Muscle of leg (tissue), 11 donors: ENCODE data around the gene GFPT2. TPM values are rescaled to one million over a fixed set of nuclear protein-coding genes. Genes with fewer than 3 reads are reported as not detected.
A peak's percentile ranks its signal among the peaks of the same experiment; 100 is the strongest.

Experiments
- DNase-seq: peaks from one replicate; pipeline ENCODE4 v3.0.0; 2013
- H3K27ac ChIP-seq: one replicate; pipeline ENCODE4 v1.5.1; 2013; ENCODE audit warnings: mild to moderate bottlenecking, low read length, control low read depth
- H3K27me3 ChIP-seq: one replicate; pipeline ENCODE4 v1.6.1; 2013; ENCODE audit warnings: low read length; ENCODE audit not compliant: control insufficient read depth, insufficient read depth
- H3K36me3 ChIP-seq: one replicate; pipeline ENCODE4 v1.6.1; 2013; ENCODE audit warnings: low read length; ENCODE audit not compliant: control insufficient read depth, insufficient read depth
- H3K4me1 ChIP-seq: one replicate; pipeline ENCODE4 v1.6.1; 2013; ENCODE audit warnings: low read length; ENCODE audit not compliant: control insufficient read depth, insufficient read depth
- H3K4me3 ChIP-seq: one replicate; pipeline ENCODE4 v1.5.1; 2013; ENCODE audit warnings: low read length, control low read depth
- H3K9me3 ChIP-seq: replicated peaks from 2 replicates; pipeline ENCODE4 v1.6.1; 2013; ENCODE audit warnings: low read depth, low read length; ENCODE audit not compliant: control insufficient read depth
- WGBS: methylation state at CpG from one replicate; pipeline ENCODE4 v1.1.5; 2013; ENCODE audit warnings: missing lambda C conversion rate; ENCODE audit not compliant: insufficient coverage; 5-methylcytosine and 5-hydroxymethylcytosine counted together
- polyA plus RNA-seq, 8 donors: library from polyadenylated mRNA; unstranded; fragments of 120-200 nt; gene quantifications; one replicate each; pipeline versions ENCODE4 v1.2.1 to v1.2.3, GENCODE V29; 2013; ENCODE audit warnings: inconsistent platforms in 1 of 8, low replicate concordance in 1 of 8; ENCODE audit not compliant: insufficient read length in 8 of 8, insufficient read depth in 1 of 8
- total RNA-seq: library from RNA; stranded (reverse); fragments of 120-200 nt; gene quantifications from one replicate; pipeline ENCODE4 v1.2.4, GENCODE V29; 2013

Gene GFPT2
- total and polyA plus RNA-seq, 9 donors: 7.0 to 12.2 (median 10.4) TPM

DNA sequence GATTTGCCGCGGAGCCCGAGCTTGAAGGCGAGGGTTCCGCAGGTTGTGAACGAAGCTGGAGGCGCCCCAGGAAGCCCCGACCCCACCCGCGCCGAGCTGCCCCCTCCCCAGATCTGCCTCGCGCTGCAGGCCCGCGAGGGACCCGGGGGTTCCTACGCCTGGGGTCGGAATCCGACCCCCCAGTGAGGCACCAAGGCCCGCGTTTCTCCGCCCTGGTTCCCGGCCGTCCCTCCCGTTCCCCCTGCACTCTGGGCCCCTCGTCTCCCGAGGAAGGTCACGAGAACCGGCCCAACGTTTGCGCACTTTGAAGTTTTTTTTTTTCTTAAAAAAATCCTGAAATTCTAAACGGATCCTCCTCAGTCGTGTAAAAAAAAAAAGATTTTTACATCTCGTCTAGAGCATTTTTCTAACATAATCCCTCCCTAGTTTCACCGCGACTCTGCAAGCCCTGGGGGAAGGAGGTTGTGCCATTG lies 880 bp upstream of the GFPT2 start:
- peaks cover 43% of the 10 kb centered on the region for H3K27me3 ChIP-seq
- under 1% methylated on average over 31 of the region's 36 CpGs for WGBS
- H3K4me3 ChIP-seq: peak overlapping the region; percentile 64
- H3K9me3 ChIP-seq: no peaks in the 10 kb centered on the region
- peak; percentile 60 for DNase-seq
- peaks cover 30% of the 10 kb centered on the region for H3K4me1 ChIP-seq
- peaks cover 2% of the 10 kb centered on the region for H3K36me3 ChIP-seq
- H3K27ac ChIP-seq: no peak overlapping the region

DNA sequence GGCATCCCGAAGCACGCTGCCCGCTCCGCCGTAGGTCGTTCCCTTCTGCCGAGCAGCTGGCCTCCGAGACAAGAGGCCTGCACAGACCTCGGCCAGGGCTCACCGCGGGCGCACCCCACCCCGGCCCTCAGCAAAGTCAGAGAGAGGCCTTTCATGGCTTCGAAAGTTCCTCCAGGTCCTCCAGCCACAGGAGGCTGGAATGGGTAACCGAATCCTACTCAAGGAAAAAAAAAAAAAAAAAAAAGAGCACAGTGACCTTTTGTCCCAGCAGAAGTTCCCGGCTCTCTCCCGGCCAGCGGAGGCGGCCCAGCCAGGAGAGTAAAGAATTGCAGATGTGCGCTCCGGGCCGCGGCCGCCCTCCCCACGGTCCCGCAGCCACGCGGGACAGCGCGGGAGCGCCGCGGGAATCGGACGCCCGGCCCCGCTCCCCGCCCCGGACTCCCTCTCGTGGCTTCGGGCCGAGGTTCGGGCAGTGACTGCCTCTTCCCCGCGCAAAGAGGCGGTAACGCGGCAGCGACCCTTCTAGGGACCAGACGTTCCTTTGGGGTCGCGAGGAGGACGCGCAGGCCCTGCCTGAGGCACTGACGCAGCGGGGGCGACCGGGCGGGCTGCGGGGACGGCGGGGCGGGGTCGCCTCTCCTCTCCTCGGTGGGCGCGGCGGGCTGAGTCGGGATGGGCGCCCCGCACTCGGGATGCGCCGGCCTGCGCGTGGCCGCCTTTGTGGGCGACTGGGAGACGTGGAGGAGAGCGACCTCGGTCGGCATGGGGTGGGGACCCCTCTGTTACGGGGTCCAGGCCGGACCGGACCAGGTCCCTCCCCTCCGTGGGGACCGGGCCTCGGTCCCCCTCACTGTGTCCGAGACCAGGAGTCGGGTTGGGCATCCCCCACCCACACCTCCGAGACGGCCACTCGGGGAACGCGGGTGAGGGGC lies 754 bp downstream of the GFPT2 start:
- 2% methylated on average over 88 of the region's 95 CpGs for WGBS
- H3K27me3 ChIP-seq: peaks cover 43% of the 10 kb centered on the region
- peak; percentile 82 for DNase-seq
- peak overlapping the region; percentile 64 for H3K4me3 ChIP-seq
- H3K27ac ChIP-seq: peak overlapping the region; percentile 42
- peaks cover 2% of the 10 kb centered on the region for H3K36me3 ChIP-seq
- H3K4me1 ChIP-seq: peaks cover 38% of the 10 kb centered on the region
- H3K9me3 ChIP-seq: no peaks in the 10 kb centered on the region

DNA sequence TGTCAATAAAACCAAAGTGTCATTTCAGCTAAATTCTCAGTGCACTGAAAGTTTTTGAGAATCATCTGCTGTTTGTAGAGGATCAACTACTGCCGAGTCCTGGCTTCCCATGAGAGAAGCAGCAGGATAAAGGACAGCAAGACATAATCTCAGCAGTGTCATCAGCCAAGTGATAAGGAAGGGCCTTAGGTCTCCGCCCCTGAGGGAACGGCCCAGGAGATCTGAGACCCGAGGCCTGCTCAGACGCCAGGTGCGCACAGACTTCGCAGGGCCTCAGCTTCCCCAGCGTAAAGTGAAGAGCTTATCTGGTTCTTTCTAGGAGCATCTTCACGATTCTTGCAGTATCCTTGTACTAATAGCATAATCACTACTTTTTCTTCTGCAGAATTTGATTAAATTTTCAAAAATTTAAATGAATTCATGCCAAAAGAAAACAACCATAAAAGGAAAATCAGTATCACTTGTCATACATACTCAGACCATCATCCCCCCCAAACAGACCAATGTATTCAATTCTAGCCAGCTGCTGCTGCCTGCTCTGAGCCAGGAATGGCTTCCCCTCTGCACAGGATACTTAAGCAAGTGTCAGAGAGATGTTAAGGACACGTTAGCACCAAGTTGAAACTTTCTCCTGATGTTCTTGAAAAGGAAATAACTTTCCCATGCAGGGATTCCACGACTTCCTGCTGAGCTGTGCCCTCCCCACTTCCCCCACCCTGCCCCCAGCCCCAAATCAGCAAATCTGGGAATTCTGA lies 2.2 kb downstream of the GFPT2 start:
- peaks cover 2% of the 10 kb centered on the region for H3K36me3 ChIP-seq
- 40% methylated on average over 8 of the region's 11 CpGs for WGBS
- DNase-seq: no peak
- no peak overlapping the region for H3K4me3 ChIP-seq
- H3K27ac ChIP-seq: no peak overlapping the region
- no peaks in the 10 kb centered on the region for H3K9me3 ChIP-seq
- H3K4me1 ChIP-seq: peaks cover 44% of the 10 kb centered on the region
- peaks cover 39% of the 10 kb centered on the region for H3K27me3 ChIP-seq

DNA sequence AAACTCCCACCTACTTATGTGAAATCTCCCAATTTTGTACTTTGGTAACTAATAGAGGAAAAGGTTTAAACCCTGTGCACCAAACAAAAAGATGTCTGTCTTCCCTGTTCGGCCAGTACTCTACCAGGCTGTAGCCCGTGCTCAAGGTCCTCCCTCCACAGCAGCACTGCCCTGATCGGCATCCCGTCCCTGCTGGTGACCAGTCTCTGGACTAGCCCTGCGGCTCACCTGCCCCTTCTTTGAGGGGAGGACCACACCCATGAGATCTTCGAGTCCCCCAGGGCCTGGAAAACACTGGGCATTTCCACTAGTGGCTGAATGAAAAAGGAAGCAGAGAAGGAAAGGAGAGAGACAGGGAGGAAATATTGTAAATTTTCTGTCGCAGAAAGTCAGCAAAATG lies 2.8 kb downstream of the GFPT2 start:
- Histone ChIP-seq H3K4me1 (peaks cover 44% of the 10 kb centered on the region), H3K27ac (no peak overlapping the region), H3K4me3 (no peak overlapping the region), H3K27me3 (peaks cover 35% of the 10 kb centered on the region), H3K36me3 (peaks cover 2% of the 10 kb centered on the region), H3K9me3 (no peaks in the 10 kb centered on the region)
- 81% methylated on average over 7 of the region's 7 CpGs for WGBS
- DNase-seq: no peak

DNA sequence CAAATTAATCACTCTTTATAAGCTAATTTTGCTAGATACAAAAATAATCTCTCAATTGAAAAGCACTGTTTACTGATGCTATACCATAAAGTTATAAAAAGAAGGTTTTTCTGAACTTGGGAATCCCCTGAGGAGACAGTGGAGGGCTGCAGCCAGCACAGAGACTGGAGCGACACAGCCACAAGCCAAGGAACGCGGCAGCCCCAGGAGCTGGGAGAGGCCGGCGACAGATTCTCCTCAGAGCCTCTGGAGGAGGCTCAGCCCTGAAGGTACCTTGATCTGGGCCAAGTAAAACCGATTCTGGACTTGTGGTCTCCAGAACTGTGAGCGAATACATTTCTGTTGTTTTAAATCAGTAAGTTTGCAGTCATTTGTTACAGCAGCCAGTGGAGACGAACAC lies 3.7 kb downstream of the GFPT2 start:
- WGBS: 69% methylated on average over 8 of the region's 8 CpGs
- H3K27me3 ChIP-seq: peaks cover 26% of the 10 kb centered on the region

DNA sequence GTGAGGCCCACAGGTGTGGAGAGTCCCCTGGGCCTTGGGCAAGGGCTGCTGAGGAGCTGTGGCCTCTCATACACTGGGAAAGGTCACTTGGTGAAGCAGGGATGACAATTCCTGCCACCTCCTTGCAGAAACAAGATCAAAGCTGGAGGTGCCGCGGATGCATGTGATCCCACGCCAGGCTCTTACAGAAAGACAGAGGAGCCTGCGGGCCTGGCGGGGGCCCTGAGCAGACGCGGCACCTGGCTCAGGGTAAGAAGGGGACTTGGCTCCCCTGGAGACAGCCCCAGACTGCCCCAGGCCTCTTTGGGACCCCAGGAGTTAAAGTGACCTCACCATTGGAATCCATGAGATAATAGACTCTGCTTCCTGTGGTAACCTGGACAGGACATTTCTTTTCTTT lies 4.8 kb downstream of the GFPT2 start:
- DNase-seq: no peak
- Histone ChIP-seq H3K4me3 (no peak overlapping the region), H3K27ac (no peak overlapping the region), H3K27me3 (peaks cover 17% of the 10 kb centered on the region), H3K4me1 (peaks cover 44% of the 10 kb centered on the region), H3K9me3 (no peaks in the 10 kb centered on the region), H3K36me3 (peaks cover 2% of the 10 kb centered on the region)
- 74% methylated on average over 7 of the region's 7 CpGs for WGBS

More for the DNA sequence above, 3.7 kb downstream of the GFPT2 start:
- Histone ChIP-seq H3K36me3 (peaks cover 2% of the 10 kb centered on the region), H3K27ac (no peak overlapping the region), H3K4me1 (peaks cover 44% of the 10 kb centered on the region), H3K9me3 (no peaks in the 10 kb centered on the region), H3K4me3 (no peak overlapping the region)
- no peak for DNase-seq

DNA sequence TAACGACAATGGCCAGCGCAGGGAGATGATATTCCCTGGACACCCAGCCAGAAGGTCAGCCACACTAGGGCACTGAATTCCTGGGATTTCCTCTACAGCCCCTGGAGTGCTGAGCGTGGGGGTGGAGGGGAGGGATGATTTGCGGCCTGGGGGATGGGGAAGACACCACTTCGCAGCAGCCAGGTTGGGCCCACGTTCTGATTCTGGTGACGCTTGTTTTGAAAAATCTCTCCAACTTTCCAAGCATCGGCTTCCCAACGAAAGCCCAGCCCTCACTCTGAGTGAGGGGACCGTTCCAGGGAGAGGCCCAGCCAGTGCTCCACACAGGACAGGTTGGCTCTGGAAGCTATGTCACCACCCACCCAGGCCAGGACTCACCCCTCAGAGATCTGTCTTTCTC lies 5.4 kb downstream of the GFPT2 start:
- 38% methylated on average over 7 of the region's 10 CpGs for whole genome bisulfite sequencing
- no peaks in the 10 kb centered on the region for H3K9me3 ChIP-seq
- DNase-seq: peak; percentile 58
- H3K27ac ChIP-seq: no peak overlapping the region
- peaks cover 17% of the 10 kb centered on the region for H3K27me3 ChIP-seq
- H3K4me3 ChIP-seq: no peak overlapping the region
- peaks cover 2% of the 10 kb centered on the region for H3K36me3 ChIP-seq
- peaks cover 49% of the 10 kb centered on the region for H3K4me1 ChIP-seq

DNA sequence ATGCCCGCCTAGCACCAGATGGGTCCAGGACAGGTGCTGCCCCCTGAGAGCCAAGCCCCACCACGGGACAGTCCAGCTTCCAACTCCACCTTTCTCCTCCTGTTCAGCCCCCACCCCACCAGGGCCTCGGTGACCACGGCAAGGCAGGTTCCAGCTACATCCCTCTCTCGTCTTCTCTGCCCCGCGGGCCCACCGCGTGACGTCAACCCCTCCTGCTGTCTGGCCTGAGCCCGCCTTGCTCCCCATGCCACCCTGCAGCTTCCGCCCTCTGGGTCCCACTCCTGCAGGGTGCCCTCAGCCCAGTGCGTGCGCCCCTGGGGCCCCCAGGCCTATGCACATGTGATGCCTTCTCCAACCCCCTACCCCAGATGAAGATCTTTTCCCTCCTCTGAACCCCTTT lies 6.8 kb downstream of the GFPT2 start:
- H3K9me3 ChIP-seq: no peaks in the 10 kb centered on the region

DNA sequence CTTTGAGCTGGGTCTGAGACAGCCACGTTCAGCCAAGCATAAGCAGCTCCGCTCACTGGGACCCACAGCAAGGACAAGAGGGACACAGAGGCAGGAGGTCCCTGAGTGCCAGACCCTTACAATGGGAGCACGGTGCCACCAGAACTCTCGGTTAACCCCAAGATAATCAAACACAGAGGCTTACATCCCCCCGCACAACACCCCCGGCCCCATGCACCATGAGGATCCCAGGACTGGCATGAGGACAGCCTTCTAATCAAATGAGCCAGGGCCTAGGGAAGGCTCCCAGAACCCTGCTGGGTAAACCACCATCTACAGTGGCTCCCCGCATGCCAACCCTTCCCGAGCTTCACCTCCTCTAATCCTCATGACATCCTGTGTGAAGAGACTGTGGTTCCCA lies 7.4 kb downstream of the GFPT2 start:
- Histone ChIP-seq H3K4me1 (peaks cover 39% of the 10 kb centered on the region), H3K4me3 (no peak overlapping the region), H3K27me3 (peaks cover 7% of the 10 kb centered on the region), H3K36me3 (peaks cover 2% of the 10 kb centered on the region), H3K9me3 (no peaks in the 10 kb centered on the region), H3K27ac (no peak overlapping the region)
- no peak for DNase-seq
- 85% methylated on average over 7 of the region's 8 CpGs for WGBS

More for the DNA sequence above, 6.8 kb downstream of the GFPT2 start:
- H3K27ac ChIP-seq: no peak overlapping the region
- H3K36me3 ChIP-seq: peaks cover 2% of the 10 kb centered on the region
- H3K4me3 ChIP-seq: no peak overlapping the region
- 93% methylated on average over 14 of the region's 14 CpGs for WGBS
- peaks cover 43% of the 10 kb centered on the region for H3K4me1 ChIP-seq
- peaks cover 8% of the 10 kb centered on the region for H3K27me3 ChIP-seq
- no peak for DNase-seq

DNA sequence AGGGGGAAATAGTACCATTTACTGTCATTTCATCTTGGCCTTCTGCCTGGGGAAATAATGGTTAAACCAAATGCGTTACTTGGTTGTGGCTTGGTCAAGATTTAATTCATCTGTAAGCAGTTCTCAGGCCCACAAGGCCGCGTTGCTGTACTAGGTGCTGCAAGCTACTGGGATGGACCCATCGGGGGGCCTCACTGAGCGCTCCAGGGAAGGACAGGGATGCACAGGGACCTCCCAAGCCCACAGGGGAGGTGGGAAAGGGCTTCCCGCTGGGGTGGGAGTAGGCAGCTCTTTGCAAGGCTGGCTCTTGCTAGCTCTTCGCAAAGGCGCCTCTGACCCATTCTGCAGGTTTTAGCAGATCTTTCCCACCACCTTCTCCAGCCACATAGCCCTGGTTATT lies 8.0 kb downstream of the GFPT2 start:
- WGBS: 75% methylated on average over 6 of the region's 8 CpGs

More for the DNA sequence above, 8.0 kb downstream of the GFPT2 start:
- DNase-seq: no peak
- peaks cover 1% of the 10 kb centered on the region for H3K36me3 ChIP-seq
- H3K4me1 ChIP-seq: peaks cover 37% of the 10 kb centered on the region
- no peak overlapping the region for H3K27ac ChIP-seq
- H3K4me3 ChIP-seq: no peak overlapping the region
- no peaks in the 10 kb centered on the region for H3K9me3 ChIP-seq
- H3K27me3 ChIP-seq: peaks cover 5% of the 10 kb centered on the region
